A549 (cell line): ENCODE results near the gene GREB1. TPM values are rescaled to one million over a fixed set of nuclear protein-coding genes. Genes with fewer than 3 reads are reported as not detected.
A peak's percentile ranks its signal among the peaks of the same experiment; 100 is the strongest.

Source experiments
- ATAC-seq, 2 experiments: fragments of 200-7000 bp in 1 of 2; fragments of >200 bp in 1 of 2; cut with Nextera tagmentation in 1 of 2; cut with Tn5 transposase in 1 of 2; 3 replicates each; pipeline versions ENCODE4 v1.8.0 to v1.9.1; 2018 to 2020; ENCODE audit warnings: mild to moderate bottlenecking in 1 of 2, moderate library complexity in 1 of 2
- CTCF ChIA-PET: fragments of 300-600 bp; sonication (Branson Sonifier 250); formaldehyde crosslinking; extraction: SDS; loops from one replicate; lab custom pipeline; 2021; ENCODE audit warnings: antibody characterized with exemption, inconsistent platforms; lab: Yijun Ruan, JAX
- POLR2A ChIA-PET: fragments of 350-600 bp; formaldehyde crosslinking; extraction: SDS; loops from one replicate; lab custom pipeline; 2021; ENCODE audit warnings: antibody characterized with exemption, inconsistent platforms; lab: Yijun Ruan, JAX
- DNase-seq, 2 experiments: peaks; one replicate each; pipeline versions ENCODE4 v3.0.0 to v3.0.0-alpha.2; 2011 to 2016; ENCODE audit warnings: low read depth in 1 of 2, low spot score in 1 of 2
- FAIRE-seq: peaks from 2 replicates; lab custom pipeline; 2011; peaks lifted over from hg19 to GRCh38; lab: Jason Lieb, UNC
- H3K27ac ChIP-seq, 2 experiments: fragments of >200 bp; sonication (Bioruptor Twin); formaldehyde crosslinking; 3 replicates each; pipeline ENCODE4 v1.5.1; 2016 to 2017
- H3K4me1 ChIP-seq: fragments of >200 bp; sonication (Bioruptor Twin); formaldehyde crosslinking; 3 replicates; pipeline ENCODE4 v1.6.1; 2016
- H3K4me2 ChIP-seq: fragments of >200 bp; sonication (Bioruptor Twin); formaldehyde crosslinking; 3 replicates; pipeline ENCODE4 v1.6.1; 2016
- H3K4me3 ChIP-seq: fragments of >200 bp; sonication (Bioruptor Twin); formaldehyde crosslinking; 3 replicates; pipeline ENCODE4 v1.5.1; 2016
- H3K9me3 ChIP-seq: fragments of >200 bp; sonication (Bioruptor Twin); formaldehyde crosslinking; 3 replicates; pipeline ENCODE4 v1.6.1; 2016
- CBX2 ChIP-seq: fragments of 200-600 bp; sonication (generic); IDR thresholded peaks from 2 replicates; pipeline ENCODE4 v1.6.1; 2016; ENCODE audit warnings: low read depth, mild to moderate bottlenecking, borderline replicate concordance
- CBX8 ChIP-seq: fragments of 200-600 bp; sonication (generic); IDR thresholded peaks from 2 replicates; pipeline ENCODE4 v1.6.1; 2016
- EP300 ChIP-seq, 2 experiments: fragments of >200 bp; sonication (Bioruptor Twin); formaldehyde crosslinking; IDR thresholded peaks; 2 replicates in 1 of 2; 3 replicates in 1 of 2; pipeline ENCODE4 v1.6.1; 2016 to 2017
- FOXS1 ChIP-seq: fragments of 250-450 bp; sonication (Bioruptor Pico); IDR thresholded peaks from 2 replicates; pipeline ENCODE4 v1.5.0; 2020; ENCODE audit warnings: mild to moderate bottlenecking, moderate library complexity
- KDM5A ChIP-seq: fragments of 200-600 bp; sonication (generic); IDR thresholded peaks from 2 replicates; pipeline ENCODE4 v1.6.1; 2016; ENCODE audit warnings: antibody characterized with exemption, mild to moderate bottlenecking
- MAFK ChIP-seq: fragments of 450-650 bp; IDR thresholded peaks from 2 replicates; pipeline ENCODE4 v1.6.1; 2014; ENCODE audit not compliant: partially characterized antibody
- MYC ChIP-seq: IDR thresholded peaks from 2 replicates; pipeline ENCODE4 v1.6.1; 2012; ENCODE audit warnings: mild to moderate bottlenecking, inconsistent platforms, low read length, improper control_type of control experiment, borderline replicate concordance
- NFE2L2 ChIP-seq: fragments of 150-350 bp; conservative IDR thresholded peaks from 2 replicates; pipeline ENCODE4 v1.6.1; 2014; ENCODE audit warnings: low read length
- NR3C1 ChIP-seq: fragments of >200 bp; sonication (Bioruptor Twin); formaldehyde crosslinking; IDR thresholded peaks from 3 replicates; pipeline ENCODE4 v1.6.1; 2017
- PHF8 ChIP-seq: fragments of 200-600 bp; sonication (generic); IDR thresholded peaks from 2 replicates; pipeline ENCODE4 v1.6.1; 2016; ENCODE audit warnings: low read depth, mild to moderate bottlenecking, antibody characterized with exemption, moderate library complexity, borderline replicate concordance
- POLR2A ChIP-seq: IDR thresholded peaks from 2 replicates; pipeline ENCODE4 v1.6.1; 2012; ENCODE audit warnings: mild to moderate bottlenecking, low read length
- RAD21 ChIP-seq, 2 experiments: fragments of >200 bp in 1 of 2; sonication (Bioruptor Twin) in 1 of 2; formaldehyde crosslinking in 1 of 2; IDR thresholded peaks in 1 of 2; conservative IDR thresholded peaks in 1 of 2; 2 replicates in 1 of 2; 3 replicates in 1 of 2; pipeline ENCODE4 v1.6.1; 2012 to 2018; ENCODE audit warnings: inconsistent platforms in 1 of 2
- RFX5 ChIP-seq: fragments of 450-650 bp; IDR thresholded peaks from 2 replicates; pipeline ENCODE4 v1.7.1; 2014; ENCODE audit warnings: antibody characterized with exemption, mild to moderate bottlenecking, moderate library complexity
- RNF2 ChIP-seq: fragments of 200-600 bp; sonication (generic); IDR thresholded peaks from 2 replicates; pipeline ENCODE4 v1.6.1; 2016; ENCODE audit warnings: low read depth, mild to moderate bottlenecking, antibody characterized with exemption, moderate library complexity, borderline replicate concordance
- SMC3 ChIP-seq: fragments of >200 bp; sonication (Bioruptor Twin); formaldehyde crosslinking; IDR thresholded peaks from 3 replicates; pipeline ENCODE4 v1.6.1; 2018; ENCODE audit warnings: inconsistent platforms
- SREBF2 ChIP-seq: fragments of 450-650 bp; IDR thresholded peaks from 2 replicates; pipeline ENCODE4 v1.6.1; 2014; ENCODE audit warnings: mild to moderate bottlenecking, moderate library complexity
- ZC3H11A ChIP-seq: fragments of 450-650 bp; IDR thresholded peaks from 2 replicates; pipeline ENCODE4 v1.6.1; 2014; ENCODE audit warnings: antibody characterized with exemption, mild to moderate bottlenecking
- ZFP36 ChIP-seq: fragments of 450-650 bp; IDR thresholded peaks from 2 replicates; pipeline ENCODE4 v1.6.1; 2014; ENCODE audit warnings: borderline replicate concordance; ENCODE audit not compliant: partially characterized antibody
- ZNF302 ChIP-seq: fragments of 250-450 bp; sonication (Bioruptor Pico); IDR thresholded peaks from 2 replicates; pipeline ENCODE4 v1.9.0; 2021; ENCODE audit warnings: inconsistent platforms, mild to moderate bottlenecking, moderate library complexity
- ZSCAN20 ChIP-seq: fragments of 250-450 bp; sonication (Bioruptor Pico); IDR thresholded peaks from 2 replicates; pipeline ENCODE4 v1.8.0; 2022; ENCODE audit warnings: mild to moderate bottlenecking, moderate library complexity
- WGBS: methylation state at CpG from one replicate; pipeline ENCODE4 v1.1.6; 2017; ENCODE audit errors: missing lambda C conversion rate; 5-methylcytosine and 5-hydroxymethylcytosine counted together
- polyA plus RNA-seq, 4 experiments: library from polyadenylated mRNA; depleted of rRNA in 3 of 4; stranded (reverse); fragments of >200 nt; fragmentation: RNase III in 1 of 4; extraction: RNeasy Plus Mini Kit Qiagen cat#74134 plus additional on column Dnase treatment in 1 of 4; gene quantifications; 2 replicates in 3 of 4; 3 replicates in 1 of 4; pipeline ENCODE4 v1.2.3, GENCODE V29; 2011 to 2017
- TF ChIP-seq, protein P1 (sequence below): IDR thresholded peaks from 2 replicates; pipeline ENCODE4 v1.6.1; 2012; ENCODE audit warnings: low read depth, borderline replicate concordance
- TF ChIP-seq, protein P2 (sequence below): fragments of >200 bp; sonication (Bioruptor Twin); formaldehyde crosslinking; IDR thresholded peaks from 3 replicates; pipeline ENCODE4 v1.6.1; 2016
- TF ChIP-seq, protein P3 (sequence below): fragments of 150-350 bp; IDR thresholded peaks from 2 replicates; pipeline ENCODE4 v1.6.1; 2014; ENCODE audit warnings: low read depth, mild to moderate bottlenecking, low read length
- TF ChIP-seq, protein P4 (sequence below): fragments of >200 bp; sonication (Bioruptor Twin); formaldehyde crosslinking; IDR thresholded peaks from 2 replicates; pipeline ENCODE4 v1.6.1; 2016
- TF ChIP-seq, protein P5 (sequence below): fragments of 250-450 bp; sonication (Bioruptor Pico); IDR thresholded peaks from 2 replicates; pipeline ENCODE4 v1.5.0; 2020; ENCODE audit warnings: low read depth, mild to moderate bottlenecking, moderate library complexity

GREB1 gene
- polyA plus RNA-seq, 2 of the 4 experiments (the other 2 are of a cell fraction): 1.1 to 1.3 TPM

DNA sequence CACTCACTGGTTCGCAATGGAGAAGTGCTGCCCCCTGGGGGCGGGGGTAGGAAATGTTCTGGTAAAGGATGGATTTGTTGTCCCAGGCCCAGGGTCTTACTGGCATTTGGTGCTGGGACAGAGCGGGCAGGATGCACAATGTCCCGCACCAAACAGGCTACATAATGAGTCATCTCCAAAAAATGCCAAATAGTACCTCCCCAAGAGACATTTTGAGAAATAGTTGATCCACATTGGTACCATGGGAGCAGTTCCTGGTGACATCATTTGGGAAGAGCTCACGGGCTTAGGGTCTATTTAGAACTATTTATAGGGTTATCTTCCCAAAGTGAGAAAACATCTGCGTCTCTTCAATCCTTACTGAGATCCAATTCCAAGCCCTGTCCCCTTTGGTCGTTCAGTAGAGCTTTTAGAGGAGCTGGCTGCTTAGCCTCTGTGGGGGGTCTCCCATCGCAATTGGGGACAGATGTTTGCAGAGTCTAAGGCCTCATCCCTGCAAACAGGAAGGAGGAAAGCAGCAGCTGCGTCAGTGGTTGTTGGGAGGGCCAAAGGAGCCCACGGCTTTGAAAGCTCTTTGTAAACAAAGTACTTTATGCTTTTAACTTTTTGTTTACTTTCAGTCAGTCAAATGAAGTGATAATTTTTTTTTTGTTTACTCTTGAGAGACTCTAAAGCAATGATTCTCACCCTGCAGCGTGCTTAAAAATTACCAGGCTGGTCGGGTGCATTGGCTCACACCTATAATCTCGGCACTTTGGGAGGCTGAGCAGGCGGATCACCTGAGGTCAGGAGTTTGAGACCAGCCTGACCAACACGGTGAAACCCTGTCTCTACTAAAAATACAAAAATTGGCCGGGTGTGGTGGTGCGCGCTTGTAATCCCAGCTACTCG, 49.3 kb downstream of the GREB1 start (continued):
- no peak for TF ChIP-seq MYC
- TF ChIP-seq CBX2: no peak
- TF ChIP-seq, protein P1, sequence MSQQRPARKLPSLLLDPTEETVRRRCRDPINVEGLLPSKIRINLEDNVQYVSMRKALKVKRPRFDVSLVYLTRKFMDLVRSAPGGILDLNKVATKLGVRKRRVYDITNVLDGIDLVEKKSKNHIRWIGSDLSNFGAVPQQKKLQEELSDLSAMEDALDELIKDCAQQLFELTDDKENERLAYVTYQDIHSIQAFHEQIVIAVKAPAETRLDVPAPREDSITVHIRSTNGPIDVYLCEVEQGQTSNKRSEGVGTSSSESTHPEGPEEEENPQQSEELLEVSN: no peak
- TF ChIP-seq RFX5: 0 out of 2 replicates have a peak, but pooled peaks have one; percentile 20
- TF ChIP-seq, protein P2, sequence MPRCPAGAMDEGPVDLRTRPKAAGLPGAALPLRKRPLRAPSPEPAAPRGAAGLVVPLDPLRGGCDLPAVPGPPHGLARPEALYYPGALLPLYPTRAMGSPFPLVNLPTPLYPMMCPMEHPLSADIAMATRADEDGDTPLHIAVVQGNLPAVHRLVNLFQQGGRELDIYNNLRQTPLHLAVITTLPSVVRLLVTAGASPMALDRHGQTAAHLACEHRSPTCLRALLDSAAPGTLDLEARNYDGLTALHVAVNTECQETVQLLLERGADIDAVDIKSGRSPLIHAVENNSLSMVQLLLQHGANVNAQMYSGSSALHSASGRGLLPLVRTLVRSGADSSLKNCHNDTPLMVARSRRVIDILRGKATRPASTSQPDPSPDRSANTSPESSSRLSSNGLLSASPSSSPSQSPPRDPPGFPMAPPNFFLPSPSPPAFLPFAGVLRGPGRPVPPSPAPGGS: no peak
- peak; percentile 90 for TF ChIP-seq SMC3
- TF ChIP-seq MAFK: no peak
- TF ChIP-seq ZFP36: no peak
- TF ChIP-seq CBX8: no peak
- no peak for TF ChIP-seq ZC3H11A
- TF ChIP-seq POLR2A: no peak
- TF ChIP-seq EP300 (IDR thresholded peaks at IDR 0.05): peak in 1 of 2 experiments; percentile 37; a peak in 3 of 5 replicates
- TF ChIP-seq FOXS1 (CRISPR knock-in tag): no peak
- no peak for TF ChIP-seq SREBF2
- no peak for TF ChIP-seq ZNF302 (CRISPR knock-in tag)
- TF ChIP-seq, protein P3, sequence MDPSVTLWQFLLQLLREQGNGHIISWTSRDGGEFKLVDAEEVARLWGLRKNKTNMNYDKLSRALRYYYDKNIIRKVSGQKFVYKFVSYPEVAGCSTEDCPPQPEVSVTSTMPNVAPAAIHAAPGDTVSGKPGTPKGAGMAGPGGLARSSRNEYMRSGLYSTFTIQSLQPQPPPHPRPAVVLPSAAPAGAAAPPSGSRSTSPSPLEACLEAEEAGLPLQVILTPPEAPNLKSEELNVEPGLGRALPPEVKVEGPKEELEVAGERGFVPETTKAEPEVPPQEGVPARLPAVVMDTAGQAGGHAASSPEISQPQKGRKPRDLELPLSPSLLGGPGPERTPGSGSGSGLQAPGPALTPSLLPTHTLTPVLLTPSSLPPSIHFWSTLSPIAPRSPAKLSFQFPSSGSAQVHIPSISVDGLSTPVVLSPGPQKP: no peak
- TF ChIP-seq NR3C1: no peak
- TF ChIP-seq RNF2: no peak

DNA sequence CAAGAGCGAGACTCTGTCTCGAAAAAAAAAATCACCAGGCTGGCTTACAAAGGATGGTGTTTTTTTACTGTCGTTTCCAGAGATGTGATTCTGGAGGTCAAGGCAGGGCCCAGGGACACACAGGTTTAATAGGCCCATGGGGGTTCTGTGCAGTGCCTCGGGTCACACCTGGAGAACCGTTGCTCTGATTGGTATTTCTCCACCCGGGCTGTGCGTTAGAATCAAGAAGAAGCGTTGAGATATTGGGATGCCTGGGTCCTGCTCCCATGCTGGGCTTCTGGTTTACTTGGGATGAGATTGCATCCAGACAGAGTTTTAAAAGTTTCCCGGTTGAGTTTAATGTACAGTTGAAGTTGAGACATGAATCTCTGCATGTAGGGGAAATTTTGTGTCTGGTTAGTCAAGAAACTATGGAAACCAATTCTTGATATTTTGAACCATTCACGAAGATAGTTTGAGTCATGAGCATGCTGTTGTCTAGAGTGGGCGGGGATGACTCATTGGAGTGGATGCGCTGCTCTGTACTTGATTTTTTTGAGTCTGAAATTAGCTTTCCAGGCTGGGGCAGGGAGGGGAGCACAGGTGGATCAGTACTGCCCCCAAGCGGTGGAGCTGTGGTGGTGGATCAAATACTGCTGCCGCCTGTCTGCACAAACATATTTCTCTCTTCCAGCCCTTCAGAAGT, 50.1 kb downstream of the GREB1 start:
- ATAC-seq: peak; percentile 54 to 84
- no peaks in the 10 kb centered on the region for H3K9me3 ChIP-seq
- no peak for FAIRE-seq
- peak overlapping the region; percentile 21 to 34; a peak in 4 of 6 replicates for H3K27ac ChIP-seq
- peaks cover 21% of the 10 kb centered on the region for H3K4me1 ChIP-seq
- DNase-seq: peak; percentile 86 to 88
- 47% methylated on average over 14 of the region's 14 CpGs for WGBS
- H3K4me2 ChIP-seq: peak overlapping the region; percentile 76
- CTCF ChIA-PET: interaction anchor here (0.5 to 12.9 kb wide), 76 partner anchors 9 to 753 kb away, joined by 3 to 350 read pairs (median 4); partner anchors contain the start of genes E2F6 and GREB1
- H3K4me3 ChIP-seq: no peak overlapping the region
- POLR2A ChIA-PET: interaction anchor here (1.0 kb wide), 1 partner anchor 451 kb away, joined by 3 read pairs; a partner anchor contains a TSS
- peak; percentile 90 for TF ChIP-seq SMC3
- no peak for TF ChIP-seq NFE2L2
- TF ChIP-seq, protein P2: no peak
- no peak for TF ChIP-seq PHF8
- no peak for TF ChIP-seq ZSCAN20 (CRISPR knock-in tag)
- TF ChIP-seq KDM5A: no peak
- TF ChIP-seq ZFP36: no peak
- TF ChIP-seq, protein P4, sequence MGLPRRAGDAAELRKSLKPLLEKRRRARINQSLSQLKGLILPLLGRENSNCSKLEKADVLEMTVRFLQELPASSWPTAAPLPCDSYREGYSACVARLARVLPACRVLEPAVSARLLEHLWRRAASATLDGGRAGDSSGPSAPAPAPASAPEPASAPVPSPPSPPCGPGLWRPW: no peak
- TF ChIP-seq, protein P5, sequence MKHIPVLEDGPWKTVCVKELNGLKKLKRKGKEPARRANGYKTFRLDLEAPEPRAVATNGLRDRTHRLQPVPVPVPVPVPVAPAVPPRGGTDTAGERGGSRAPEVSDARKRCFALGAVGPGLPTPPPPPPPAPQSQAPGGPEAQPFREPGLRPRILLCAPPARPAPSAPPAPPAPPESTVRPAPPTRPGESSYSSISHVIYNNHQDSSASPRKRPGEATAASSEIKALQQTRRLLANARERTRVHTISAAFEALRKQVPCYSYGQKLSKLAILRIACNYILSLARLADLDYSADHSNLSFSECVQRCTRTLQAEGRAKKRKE: no peak
- TF ChIP-seq CBX8: no peak
- peak; percentile 96 to 98 for TF ChIP-seq RAD21 (conservative IDR thresholded peaks at IDR 0.05 in 1 of 2, IDR thresholded peaks at IDR 0.05 in 1 of 2)
- TF ChIP-seq, protein P1: no peak
